ENCODE data around the gene KCNT1.

Gene KCNT1

DNA sequence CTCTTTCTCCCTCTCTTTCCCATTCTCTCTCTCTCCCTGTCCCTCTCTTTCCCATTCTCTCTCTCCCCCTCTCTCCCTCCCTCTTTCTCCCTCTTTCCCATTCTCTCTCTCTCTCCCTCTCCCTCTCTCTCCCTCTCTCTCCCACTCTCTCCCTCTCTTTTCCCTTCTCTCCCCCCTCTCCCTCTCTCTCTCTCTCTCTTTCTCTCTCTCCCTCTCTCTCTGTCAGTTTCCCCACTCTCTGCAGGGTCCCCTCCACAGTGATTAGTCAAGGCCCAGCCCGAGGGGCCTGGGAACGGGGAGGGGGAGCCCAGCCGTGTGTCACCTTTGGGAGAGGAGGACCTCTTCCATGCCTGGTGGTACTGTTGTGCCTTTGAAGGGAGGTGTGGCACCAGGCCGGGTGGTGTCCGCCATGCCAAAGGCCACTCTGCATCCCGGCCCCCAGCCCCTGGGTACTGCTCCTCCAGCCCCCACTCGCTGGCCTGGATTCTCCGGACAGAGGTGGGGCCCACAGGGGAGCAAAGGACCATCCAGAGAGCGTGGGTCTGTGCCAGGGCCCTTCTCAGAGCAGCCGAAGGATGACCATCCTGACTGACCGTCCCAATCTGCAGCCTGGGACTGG is 25.4 kb downstream of the KCNT1 start:
- no peak for DNase-seq (ENCODE audit: low spot score)

DNA sequence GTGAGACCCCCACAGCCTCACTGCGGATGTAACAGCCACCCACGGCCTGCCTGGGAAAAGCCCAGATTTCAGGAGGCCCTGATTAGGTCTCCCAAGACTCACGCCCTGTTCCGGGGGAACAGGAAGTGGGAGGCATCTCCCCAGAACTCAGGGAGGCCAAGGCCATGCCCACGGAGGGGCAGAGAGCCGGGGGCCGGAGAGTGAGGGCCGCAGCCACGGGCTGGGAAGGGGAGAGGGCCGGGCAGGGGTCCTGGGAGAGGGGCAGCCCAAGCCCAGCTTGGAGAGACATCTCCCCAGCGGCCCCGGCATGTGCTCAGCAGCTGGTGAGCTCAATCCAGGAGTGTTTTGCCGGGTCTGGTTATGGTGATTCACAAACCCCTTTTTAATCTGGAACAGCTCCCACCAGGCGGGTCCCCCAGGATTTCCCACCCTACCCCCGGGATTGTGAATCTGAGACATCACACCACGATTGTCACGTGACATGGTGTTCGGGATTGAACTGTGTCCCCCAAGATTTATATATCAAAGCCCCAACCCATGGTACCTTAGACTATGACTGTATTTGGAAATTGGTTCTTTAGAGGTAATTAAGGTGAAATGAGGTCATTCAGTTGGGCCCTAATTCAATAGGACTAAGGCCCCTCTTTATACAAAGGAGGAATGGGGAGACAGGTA is 26.6 kb downstream of the KCNT1 start:
- no peak for DNase-seq (ENCODE audit: low spot score)

DNA sequence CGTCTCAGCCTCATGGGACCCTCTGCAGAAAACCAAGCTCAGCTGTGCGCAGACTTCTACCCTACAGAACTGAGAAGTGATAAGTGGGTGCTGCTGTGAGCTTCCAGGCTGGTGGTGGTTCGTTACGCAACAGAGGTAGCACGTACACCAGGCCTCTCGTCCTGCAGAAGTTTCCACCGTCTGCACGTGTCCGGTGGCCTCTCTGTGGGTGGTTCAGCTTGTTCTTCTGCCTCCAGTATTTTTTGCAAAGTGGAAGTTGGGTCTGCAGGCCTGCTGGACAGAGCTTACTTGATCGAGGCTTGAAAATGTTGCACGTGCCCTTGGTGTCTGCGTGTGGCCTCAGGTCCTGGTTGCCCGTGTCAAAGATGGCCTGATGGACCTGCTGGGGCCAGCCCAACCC is 27.5 kb downstream of the KCNT1 start:
- no peak for DNase-seq (ENCODE audit: low spot score)

DNA sequence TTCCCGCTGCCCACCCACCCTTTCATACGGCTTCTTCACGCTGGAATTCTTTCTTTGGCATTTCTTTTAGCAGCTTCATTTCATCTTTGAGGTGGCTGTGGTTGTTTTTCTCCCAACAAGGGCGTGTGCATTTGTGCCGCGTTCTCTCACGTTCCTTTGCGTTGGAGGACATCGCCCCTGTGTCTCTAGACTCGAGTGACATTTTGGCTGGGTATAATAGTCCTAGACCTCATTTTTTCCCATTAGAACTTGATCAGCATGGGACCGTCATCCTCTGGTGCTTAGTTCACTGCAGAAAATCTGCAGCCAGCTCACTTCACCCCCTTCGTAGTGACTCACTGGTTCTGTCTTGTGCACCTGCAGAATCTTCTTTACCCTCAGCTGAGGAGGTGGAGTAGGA is 29.5 kb downstream of the KCNT1 start:
- DNase-seq (ENCODE audit: low spot score) = no peak

DNA sequence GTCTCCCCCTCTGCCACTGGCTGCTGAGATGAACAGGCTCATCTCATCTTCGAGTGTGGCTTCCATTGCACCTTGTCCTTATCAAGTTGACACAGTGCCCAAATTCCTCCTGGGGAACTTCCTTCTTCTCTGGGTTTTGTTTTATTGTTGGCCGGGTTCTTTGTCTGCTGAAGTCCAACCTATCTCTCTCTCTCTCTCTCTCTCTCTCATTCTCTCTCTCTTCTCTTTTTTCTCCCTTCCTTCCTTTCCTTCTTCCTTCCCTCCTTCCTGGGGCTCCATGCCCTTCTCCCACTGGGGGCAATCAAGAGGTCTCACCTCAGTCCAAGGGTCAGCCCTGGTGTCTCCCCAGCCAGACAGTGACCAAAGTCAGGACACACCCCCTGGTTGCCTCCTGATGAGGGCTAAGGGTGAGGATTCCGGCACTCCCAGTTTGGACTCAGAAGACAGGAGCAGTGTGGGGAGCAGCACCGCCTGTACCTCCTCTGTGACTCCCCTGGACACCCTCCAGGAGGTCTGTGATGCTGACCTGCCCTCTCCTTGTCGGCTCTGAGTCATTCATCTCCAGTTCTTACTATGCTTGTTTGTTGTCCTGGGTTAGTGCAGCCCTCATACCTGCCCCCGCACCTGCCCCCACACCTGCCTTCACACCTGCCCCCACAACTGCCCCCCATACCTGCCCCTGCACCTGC is 30.7 kb downstream of the KCNT1 start:
- no peak for DNase-seq (ENCODE audit: low spot score)

DNA sequence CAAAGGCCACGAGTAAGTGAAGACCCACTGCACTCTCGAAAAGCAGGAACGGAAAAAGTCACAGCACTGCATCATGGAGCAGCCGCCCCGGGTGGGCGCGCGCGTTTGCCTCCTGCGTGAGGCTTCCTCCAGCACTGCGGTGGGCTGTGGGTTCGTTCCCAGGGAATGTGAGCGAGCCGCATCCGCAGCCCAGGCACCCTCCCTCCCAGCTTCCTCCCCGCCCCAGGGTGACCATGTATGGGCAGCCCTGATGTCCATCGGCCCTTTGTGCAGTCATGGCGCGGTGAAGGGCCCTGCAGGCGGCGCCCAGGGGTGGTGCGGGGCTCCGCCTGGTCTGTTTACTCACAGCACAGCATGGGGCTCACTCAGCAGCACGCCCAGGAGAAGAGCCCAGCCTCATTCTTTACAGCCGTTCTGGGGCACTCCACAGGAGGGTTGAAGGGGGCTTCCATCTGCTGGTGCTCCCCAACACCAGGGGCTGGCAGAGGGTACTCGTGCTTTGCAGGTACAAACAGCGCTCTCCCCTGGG is 32.7 kb downstream of the KCNT1 start:
- DNase-seq (ENCODE audit: low spot score) = no peak

DNA sequence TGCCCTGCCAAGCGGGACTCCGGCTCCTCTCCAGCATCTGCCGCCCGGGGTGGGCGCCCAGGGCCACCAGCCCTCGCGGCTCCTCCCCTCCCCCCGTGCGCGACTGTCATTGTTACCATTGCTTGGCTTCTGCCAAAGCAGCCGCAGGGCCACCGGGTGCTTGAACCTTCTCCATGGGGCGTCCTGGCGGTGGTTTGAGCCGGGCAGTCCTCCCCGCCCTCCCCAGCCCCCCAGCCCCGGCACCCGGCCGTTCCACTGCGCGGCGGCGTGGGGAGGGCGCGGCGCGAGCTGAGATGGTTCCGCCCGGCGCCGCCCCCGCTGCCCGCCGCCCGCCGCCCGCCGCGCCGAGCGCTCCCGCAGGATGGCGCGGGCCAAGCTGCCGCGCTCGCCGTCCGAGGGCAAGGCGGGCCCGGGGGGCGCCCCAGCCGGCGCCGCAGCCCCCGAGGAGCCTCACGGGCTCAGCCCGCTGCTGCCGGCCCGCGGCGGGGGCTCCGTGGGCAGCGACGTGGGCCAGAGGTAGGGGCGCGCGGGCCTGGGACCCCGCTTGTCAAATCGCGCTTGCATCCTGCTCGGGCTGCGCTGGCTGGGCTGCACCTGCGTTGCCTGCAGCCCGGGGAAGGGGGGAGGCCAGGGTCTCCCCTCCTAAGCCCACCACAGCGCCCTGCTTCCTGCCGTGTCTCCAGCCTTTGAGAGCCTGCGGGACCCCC is 34.4 kb downstream of the KCNT1 start:
- no peak for DNase-seq (ENCODE audit: low spot score)

DNA sequence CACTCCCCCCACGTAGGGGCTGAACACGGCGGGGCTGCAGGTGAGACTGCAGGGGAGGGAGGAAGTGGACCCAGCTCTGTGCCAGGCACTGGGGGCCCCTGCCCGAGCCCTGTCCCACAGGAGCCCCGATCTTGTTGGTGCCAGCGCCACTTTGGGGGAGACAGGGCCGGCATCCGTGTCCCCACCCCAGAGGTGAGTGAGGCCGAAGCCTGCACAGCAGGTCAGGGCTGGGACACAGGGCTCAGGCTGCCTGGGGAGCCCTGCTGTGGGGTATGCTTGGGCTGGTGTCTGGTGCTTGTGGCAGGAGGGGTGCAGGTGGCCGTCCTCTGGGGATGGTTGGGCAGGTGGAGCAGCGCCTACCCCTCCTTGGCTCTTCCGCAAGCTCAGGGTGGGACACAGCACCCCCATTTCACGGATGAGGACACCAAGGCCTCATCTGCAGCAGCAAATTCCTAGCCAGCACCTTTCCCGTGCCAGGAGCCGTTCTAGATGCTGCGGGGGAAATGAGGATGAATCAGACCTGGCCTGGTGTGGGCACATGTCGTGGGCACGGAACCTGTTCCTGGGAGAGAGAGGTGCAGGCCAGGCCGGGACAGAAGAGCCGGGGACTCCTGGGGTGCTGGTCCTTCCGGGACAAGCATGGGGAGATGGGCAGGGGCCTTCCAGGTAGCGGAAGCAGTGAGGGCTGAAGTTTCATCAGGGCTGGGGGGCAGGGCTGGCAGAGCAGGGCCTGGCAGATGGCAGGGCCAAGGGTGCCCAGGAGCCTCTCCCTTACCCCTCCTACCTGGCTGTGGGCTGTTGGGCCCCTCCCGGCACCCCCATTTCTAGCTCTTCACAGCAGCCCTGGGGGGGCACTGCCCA is 35.2 kb downstream of the KCNT1 start:
- DNase-seq (ENCODE audit: low spot score) = no peak

DNA sequence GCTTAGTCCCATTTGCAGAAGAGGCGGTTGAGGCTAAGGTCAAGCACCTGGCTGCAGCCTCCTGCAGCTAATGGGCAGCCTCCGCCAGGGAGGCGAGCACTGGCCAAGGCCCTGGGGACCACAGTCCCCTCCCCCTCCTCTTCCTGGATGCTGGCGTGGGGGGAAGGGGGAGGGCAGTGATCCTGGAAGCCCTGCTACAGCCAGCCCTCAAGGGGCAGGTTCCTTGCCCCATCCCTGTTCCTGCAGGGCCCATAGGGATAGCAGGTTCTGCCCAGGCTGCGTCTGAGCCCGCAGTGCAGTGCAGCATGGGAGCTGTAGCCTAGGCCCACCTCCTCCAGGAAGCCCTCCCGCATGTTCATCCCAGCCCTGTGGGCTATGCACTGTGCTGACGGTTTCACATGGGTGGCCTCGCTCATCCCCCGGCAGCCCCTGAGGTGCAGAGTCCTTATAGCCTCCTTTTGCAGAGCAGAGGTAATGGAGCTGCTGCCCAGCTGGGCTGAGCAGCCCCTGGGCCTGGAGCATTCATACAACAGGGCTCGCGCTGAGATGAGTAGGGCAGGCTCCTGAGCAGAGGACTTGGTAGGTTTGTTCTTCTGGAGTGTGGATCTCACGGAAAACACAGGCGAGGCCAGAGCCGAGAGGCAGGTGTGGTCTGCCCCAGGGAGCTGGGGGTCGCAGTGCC is 36.0 kb downstream of the KCNT1 start:
- no peak for DNase-seq (ENCODE audit: low spot score)

DNA sequence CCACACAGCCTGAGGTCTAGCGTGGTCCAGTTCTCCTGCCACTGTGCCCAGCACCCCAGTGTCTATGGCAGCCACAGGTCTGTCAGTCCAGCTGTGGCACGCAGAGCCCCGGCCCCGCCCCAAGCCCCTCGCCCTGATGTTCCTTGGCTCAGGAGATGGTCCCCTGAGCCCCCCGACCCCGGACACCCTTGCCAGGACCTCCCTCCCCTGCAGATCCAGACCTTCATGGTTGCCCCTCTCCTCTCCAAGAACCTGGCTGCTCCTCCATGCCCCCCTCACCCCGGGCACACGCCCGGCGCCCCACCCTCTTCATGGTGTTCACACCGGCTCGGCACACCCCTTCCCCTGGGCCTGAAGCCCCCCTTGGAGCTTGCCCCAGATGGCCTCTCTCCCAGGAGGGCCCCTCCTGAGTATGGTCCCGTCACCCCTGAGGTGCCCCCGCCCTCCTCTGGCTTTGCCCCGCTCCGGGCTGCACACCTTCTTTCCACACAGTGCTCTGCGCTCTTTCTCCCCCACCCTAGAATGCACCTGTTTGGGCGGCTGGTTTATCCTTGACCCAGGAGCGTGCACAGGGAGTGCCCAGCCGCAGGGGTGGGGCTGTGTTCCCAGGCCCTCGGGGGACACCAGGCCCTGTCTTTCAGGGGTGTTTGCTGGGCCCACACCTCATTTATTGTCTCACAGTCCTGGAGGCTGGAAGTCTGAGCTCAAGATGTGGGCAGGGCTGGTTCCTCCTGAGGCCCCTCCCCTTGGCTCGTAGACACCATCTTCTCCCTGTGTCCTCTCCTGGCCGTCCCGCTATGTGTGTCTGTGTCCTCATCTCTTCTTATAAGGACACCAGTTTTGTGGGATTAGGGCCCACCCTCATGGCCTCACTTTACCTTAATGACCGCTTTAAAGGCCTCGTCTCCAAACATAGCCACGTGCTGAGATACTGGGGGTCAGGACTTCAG is 37.6 kb downstream of the KCNT1 start:
- no peak for DNase-seq (ENCODE audit: low spot score)

DNA sequence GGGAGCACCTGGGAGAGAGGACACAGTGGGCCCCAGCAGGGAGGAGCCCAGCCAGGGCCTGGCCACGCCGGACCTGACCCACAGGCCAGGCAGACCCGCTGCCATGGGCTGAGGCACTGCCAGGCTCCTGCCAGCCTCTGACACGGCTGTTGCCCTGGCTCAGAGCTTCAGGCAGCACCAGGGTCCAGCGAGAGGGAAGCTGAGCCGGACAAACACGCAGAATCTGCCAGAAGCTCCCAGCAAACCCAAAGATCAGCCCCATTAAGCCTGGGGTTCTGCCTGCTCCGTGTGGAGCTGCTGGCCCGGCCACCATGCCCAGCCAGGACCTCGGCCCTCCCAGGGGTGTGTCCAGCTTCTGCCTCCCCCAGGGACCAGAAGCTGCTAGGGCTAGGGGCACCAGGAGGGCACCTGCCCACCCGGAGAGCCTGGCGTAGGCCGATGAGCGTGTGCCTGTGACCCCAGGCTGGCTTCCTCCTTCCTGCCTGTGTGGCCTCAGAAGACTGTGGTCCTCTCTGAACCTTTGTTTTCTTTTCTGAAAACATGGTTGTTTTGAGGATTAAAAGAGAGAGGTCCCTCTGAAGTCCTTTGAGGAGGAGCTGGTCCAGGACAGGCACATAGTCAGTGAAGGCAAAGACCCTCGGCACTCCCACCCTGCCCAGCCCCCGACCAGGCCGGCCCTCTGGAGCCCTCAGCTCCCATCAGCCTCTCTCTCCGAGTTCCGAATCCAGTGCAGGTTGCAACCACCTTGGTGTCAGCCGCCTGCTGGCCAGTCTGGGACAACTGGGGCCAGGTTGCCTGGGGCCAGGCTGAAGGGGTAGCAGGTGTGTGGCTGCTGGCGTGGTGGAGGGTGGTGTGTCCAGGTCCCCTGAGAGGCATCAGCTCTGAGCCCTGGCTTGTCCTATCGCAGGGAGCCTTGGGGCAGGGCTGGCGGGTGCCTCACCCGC is 39.6 kb downstream of the KCNT1 start:
- no peak for DNase-seq (ENCODE audit: low spot score)

DNA sequence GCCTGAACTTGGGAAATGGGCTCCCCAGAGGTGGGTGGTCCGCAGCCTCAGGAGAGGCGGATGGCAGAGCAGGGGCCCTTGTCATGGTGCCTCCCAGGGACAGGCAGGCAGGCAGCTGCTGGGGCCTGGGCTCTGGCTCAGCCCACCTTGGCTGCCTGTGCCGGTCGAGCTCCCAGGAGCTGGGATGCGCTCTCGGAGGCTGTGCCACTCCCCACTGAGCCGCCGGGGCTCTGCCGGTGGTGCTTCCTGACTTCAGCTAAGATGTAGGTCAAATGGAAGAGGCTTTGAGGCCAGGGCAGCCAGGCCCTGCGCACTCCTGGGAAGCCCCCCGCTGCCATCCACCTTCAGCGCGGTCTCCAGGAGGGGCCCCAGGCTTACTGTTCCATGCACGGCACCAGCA is 41.0 kb downstream of the KCNT1 start:
- DNase-seq (ENCODE audit: low spot score) = no peak

DNA sequence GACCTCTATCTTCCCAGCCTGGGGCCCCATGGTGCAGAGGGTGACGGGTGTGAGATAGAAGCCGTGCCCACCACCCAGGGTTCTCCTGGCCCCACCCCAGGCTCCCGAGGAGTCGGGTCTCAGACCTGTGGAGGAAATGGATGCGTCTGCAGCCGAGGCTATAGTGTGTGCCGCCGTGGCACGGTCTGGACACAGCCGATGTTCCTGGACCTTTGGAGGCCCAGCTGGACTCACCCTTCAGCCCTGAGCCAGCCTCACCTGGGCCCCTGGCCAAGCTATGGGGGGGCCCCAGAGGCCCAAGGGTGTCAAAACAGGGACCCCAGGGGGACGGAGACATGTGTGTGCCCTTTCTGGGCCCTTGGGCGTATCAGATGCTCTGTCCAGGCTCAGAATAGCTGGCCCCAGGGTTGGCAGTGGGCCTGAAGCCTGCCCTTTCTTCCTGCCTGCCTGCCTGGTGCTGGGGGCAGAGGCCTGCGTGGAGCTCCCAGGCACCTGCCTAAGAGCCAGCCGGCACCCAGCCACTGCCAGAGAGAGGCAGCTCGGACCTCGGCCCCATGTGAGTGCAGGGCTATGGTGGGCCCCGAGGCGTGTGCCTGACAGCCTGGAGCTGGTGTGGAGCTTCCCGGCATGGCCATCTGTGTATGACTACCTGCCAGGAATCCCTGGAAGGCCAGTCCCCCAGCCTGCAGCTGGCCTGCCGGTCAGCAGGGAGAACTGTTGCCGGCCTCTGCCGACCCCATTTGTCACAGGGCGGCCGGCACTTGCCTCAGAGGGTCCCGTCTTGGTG is 41.8 kb downstream of the KCNT1 start:
- DNase-seq (ENCODE audit: low spot score) = no peak

DNA sequence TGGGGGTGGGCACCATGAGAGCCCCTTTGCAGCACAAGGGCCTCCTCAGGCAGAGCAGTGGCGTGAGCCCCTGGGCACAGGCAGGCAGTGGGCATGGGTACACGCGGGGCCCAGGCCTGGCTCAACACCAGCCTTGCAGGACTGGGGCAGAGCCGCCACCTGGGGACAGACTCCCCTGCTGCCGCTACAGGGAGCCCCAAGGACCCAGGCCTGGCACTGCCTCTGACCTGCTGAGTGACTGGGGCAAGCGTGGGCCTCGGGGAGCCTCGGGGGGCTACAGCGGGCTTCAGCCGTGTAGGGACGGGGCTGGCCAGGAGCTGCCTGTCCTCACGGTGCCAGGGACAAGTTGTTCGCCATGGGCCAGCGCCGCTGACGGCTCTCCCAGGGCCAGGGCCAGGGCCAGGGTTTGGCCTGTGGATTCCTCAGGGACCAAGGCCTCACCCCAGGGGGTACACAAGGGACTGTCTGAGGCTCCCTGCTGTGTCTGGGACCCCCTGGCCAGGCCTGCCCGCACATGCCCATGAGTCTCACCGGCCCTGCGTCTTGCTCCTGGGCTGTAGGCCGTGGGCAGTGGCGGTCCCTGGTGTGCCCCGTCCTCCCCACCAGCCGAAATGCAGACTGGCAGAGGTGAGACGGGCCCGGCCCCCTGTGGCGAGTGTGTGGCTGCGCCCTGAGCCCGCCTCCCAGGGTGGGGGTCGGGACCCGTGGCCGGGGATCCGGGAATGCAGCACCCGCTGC is 42.5 kb downstream of the KCNT1 start:
- no peak for DNase-seq (ENCODE audit: low spot score)

DNA sequence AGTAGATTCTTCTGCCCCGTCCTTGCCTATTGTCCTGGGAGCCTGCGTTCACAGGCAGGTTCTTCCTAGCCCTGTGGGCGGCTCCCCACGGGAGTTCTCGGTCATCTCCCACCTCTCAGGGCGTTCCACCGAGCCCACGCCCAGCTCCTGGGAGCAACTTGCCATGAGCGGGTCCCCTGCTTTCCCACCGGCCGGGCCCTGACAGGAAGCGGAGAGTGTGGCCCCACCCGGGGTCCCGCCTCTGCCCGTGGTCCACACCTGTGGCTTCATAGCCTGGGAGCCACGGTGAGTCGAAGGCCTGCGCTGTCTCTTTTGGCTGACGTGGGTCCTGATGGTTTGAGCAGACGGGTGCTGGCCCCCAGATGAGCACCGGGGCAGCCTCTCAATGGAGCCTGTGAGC is 43.2 kb downstream of the KCNT1 start:
- no peak for DNase-seq (ENCODE audit: low spot score)

DNA sequence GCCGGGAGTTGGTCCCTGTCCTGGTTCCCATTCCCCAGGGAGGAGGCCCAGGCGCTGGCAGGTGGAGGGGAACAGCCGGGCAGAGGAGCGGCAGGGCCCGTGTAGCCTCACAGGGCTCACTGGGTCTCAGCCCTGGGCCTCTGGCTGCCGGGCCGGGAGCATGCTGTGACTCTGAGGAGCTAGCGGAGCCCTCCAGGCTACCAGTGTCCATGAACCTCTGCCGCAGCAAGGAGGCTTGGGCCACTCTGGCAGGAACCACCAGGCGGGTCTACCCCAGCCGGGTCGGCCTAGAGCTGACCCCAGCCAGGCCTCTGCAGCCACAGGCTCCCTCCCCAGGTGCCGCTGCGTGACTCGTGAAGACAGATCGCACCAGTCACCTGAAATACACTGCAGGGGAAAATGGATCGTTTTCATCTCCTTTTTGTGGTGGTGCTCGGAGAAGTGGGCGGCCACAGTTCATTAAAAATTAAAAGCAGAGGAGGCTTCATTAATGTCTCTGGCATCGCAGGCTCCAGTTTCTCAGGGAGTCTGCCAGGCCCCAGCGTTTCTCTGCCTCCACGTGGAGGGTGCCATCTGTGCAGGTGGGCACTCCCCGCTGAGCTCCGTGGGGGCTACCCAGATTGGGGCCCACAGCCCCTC is 43.8 kb downstream of the KCNT1 start:
- no peak for DNase-seq (ENCODE audit: low spot score)

DNA sequence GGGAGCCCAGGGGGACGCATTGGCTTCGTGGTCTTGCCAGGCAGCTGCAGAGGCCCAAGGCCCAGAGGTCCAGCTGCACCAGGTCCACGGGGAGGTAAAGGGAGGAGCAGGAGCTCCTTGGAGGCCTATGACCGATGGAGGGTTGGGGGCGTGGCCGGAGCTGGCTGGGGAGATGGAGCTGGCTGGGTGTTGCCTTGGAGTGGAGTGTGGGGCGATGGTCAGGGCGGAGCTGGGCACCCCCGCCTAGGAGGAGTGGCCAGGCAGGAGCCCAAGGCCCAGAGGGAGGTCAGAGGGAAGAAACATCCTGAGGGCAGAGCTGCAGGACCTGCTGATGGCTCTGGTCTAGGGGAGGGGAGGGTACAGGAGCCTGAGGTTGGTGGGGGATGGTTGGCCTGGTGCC is 44.6 kb downstream of the KCNT1 start:
- no peak for DNase-seq (ENCODE audit: low spot score)
